ENCODE data around the gene SLC38A8.

Gene SLC38A8

GRCh38 chr16:83967838-83968305 is 74.7 kb downstream of the SLC38A8 start, which contains the start of gene NECAB2:
Gene NECAB2, plus strand, starts transcription at chr16:83968244. Its CDS starts 405 bp downstream, at chr16:83968649.
- peak; percentile 49 for DNase-seq

- DNase-seq, result no peak
Observed at GRCh38 chr16:83967091-83967490, 75.5 kb downstream of the SLC38A8 start.

- no peak for DNase-seq
Observed at GRCh38 chr16:83966153-83966696, 76.4 kb downstream of the SLC38A8 start.

GRCh38 chr16:83965444-83966152 is 77.0 kb downstream of the SLC38A8 start:
- DNase-seq, result no peak

GRCh38 chr16:83964684-83965443 is 77.7 kb downstream of the SLC38A8 start:
- DNase-seq, result no peak

- DNase-seq, result no peak
Observed at GRCh38 chr16:83963277-83964119, 79.1 kb downstream of the SLC38A8 start.

- no peak for DNase-seq
Observed at GRCh38 chr16:83961591-83961990, 81.0 kb downstream of the SLC38A8 start.

GRCh38 chr16:83960521-83961249 is 81.9 kb downstream of the SLC38A8 start:
- no peak for DNase-seq

Data from hematopoietic multipotent progenitor cell treated with erythropoietin and hydrocortisone succinate and interleukin-3 and kit ligand, for 6 days (in vitro differentiated cells).